ENCODE results near the gene RPRML. TPM values are rescaled to one million over a fixed set of nuclear protein-coding genes. Genes with fewer than 3 reads are reported as not detected.
"Not testable (repeated sequence)": the region's sequence is repeated elsewhere in the genome, so short reads cannot be mapped to it uniquely, and the experiment has no call there.

RPRML gene
- total RNA-seq (1 to 10 TPM in 1 of 4 donors, under 1 TPM in 1, not detected in 2; 0.71 to 1.4 TPM), polyA plus RNA-seq (under 1 TPM in 1 of 3 donors, not detected in 2; 0.32 TPM)

DNA sequence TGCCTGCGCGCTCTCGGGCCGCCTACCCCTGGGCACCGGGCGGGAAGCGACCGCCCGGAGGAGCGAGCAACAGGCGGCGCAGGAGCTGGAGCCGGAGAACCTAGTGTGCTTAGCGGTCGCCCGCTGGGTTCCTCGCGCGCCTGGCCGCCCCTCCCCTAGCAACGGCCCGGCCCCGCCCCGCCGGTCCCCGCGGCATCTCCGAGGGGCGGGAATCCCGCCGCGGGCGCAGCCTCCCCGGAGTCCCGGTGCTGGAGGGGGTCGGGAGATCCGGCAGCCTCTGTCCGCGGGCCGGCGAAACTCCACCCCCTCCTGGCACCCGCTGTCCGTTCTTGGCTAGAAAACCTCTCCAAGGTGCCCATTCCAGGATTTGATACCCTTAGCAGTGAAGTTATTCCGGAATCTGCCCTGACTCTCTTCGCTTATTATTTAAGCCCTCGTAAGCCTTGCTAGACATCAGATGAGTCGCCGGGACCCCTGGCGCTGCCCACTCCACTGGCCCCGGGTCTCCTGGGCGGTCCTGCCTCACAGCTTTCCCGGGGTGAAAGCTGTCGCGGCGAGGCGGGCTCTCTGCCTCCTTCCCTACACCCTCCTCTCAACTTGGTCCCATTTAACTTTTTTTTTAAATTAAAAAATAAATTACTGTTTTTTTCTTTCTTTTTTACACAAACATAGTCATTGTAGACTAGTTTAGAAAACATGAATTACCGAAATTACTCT, at the start of gene RPRML:
Gene RPRML (minus strand): TSS at position 107 of the 717 bp plus-strand sequence. CDS start 246 bp downstream, outside the sequence.
- WGBS, 2 donors: 1 to 2% methylated on average over 57 of the region's 57 CpGs

GRCh38 chr17:47016966-47017365, 37.9 kb upstream of the RPRML start:
- H3K4me1 ChIP-seq; H3K27ac ChIP-seq; H3K36me3 ChIP-seq; H3K9me3 ChIP-seq; H3K27me3 ChIP-seq; DNase-seq; intact Hi-C loops (cut with DNase I); H3K4me3 ChIP-seq: not testable (repeated sequence)
- 27 to 78% methylated on average over 11 of the region's 15 CpGs for WGBS, 2 donors

More for the DNA sequence above, at the start of gene RPRML:
- Histone ChIP-seq H3K27ac (no peak within 1 kb of the TSS), H3K27me3 (peaks cover 18 to 54% (median 40%) of the 10 kb centered on the region in 3 donors), H3K4me3 (peak within 1 kb of the TSS; percentile 32 to 65 (median 47)), H3K4me1 (peaks cover 0 to 21% (median 19%) of the 10 kb centered on the region in 4 donors), H3K9me3 (no peaks in the 10 kb centered on the region), H3K36me3 (no peaks in the 10 kb centered on the region)
- intact Hi-C loops (cut with DNase I): no loop called here
- DNase-seq: no peak
- TF ChIP-seq CTCF (IDR thresholded peaks at IDR 0.05) (no peak), POLR2A (IDR thresholded peaks at IDR 0.05) (no peak), POLR2AphosphoS5 (IDR thresholded peaks at IDR 0.05) (no peak), EP300 (IDR thresholded peaks at IDR 0.05) (no peak)

GRCh38 chr17:47013341-47013740, 34.3 kb upstream of the RPRML start:
- TF ChIP-seq CTCF (IDR thresholded peaks at IDR 0.05) (no peak), EP300 (IDR thresholded peaks at IDR 0.05) (no peak), POLR2A (IDR thresholded peaks at IDR 0.05) (no peak), POLR2AphosphoS5 (IDR thresholded peaks at IDR 0.05) (no peak)
- Histone ChIP-seq H3K27me3 (no peaks in the 10 kb centered on the region), H3K4me1 (no peaks in the 10 kb centered on the region), H3K36me3 (peaks cover 0 to 8% (median 0%) of the 10 kb centered on the region in 4 donors), H3K27ac (no peak overlapping the region), H3K9me3 (no peaks in the 10 kb centered on the region), H3K4me3 (no peak overlapping the region)
- intact Hi-C loops (cut with DNase I): no loop called here
- WGBS, 2 donors: 92 to 93% methylated on average over 2 of the region's 2 CpGs
- DNase-seq: no peak

DNA sequence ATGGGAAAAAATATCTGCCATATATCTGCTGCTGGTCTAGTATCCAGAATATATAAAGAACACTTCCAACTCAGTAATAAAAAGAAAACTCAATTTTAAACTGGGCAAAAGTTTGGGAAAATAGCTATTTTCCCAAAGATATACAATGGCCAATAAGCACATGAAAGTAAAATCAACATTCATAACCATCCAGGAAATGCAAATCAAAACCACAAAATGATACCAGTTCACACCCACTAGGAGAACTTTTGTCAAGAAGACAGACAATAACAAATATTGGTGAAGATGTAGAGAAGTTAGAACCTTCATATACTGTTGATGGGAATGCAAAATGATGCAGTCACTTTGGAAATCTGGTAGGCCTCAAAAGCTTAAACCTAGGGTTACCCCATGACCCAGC, 33.4 kb upstream of the RPRML start:
- Histone ChIP-seq H3K4me1 (no peaks in the 10 kb centered on the region), H3K4me3 (no peak overlapping the region), H3K27ac (no peak overlapping the region), H3K36me3 (peaks cover 0 to 8% (median 0%) of the 10 kb centered on the region in 4 donors), H3K27me3 (no peaks in the 10 kb centered on the region), H3K9me3 (no peaks in the 10 kb centered on the region)
- DNase-seq: no peak
- TF ChIP-seq EP300 (IDR thresholded peaks at IDR 0.05): no peak
- TF ChIP-seq CTCF (IDR thresholded peaks at IDR 0.05): no peak
- no peak for TF ChIP-seq POLR2A (IDR thresholded peaks at IDR 0.05)
- TF ChIP-seq POLR2AphosphoS5 (IDR thresholded peaks at IDR 0.05): no peak
- intact Hi-C loops (cut with DNase I): no loop called here

GRCh38 chr17:47009759-47010594, 30.9 kb upstream of the RPRML start:
- Histone ChIP-seq H3K27me3 (no peaks in the 10 kb centered on the region), H3K4me3 (no peak overlapping the region), H3K27ac (no peak overlapping the region), H3K4me1 (no peaks in the 10 kb centered on the region), H3K36me3 (peaks cover 0 to 8% (median 0%) of the 10 kb centered on the region in 4 donors), H3K9me3 (no peaks in the 10 kb centered on the region)
- intact Hi-C loops (cut with DNase I): no loop called here
- TF ChIP-seq CTCF (IDR thresholded peaks at IDR 0.05) (no peak), POLR2A (IDR thresholded peaks at IDR 0.05) (no peak), POLR2AphosphoS5 (IDR thresholded peaks at IDR 0.05) (no peak), EP300 (IDR thresholded peaks at IDR 0.05) (no peak)
- 94 to 96% methylated on average over 14 of the region's 14 CpGs for WGBS, 2 donors
- no peak for DNase-seq
